ENCODE data around the gene CACTIN. TPM values are rescaled to one million over a fixed set of nuclear protein-coding genes. Genes with fewer than 3 reads are reported as not detected.
A peak's percentile ranks its signal among the peaks of the same experiment; 100 is the strongest.

Gene CACTIN
- polyA plus RNA-seq, 1 experiment = 13.8 TPM

- POLR2A ChIA-PET = no interaction called here
- no peak for DNase-seq (ENCODE audit: low read depth)
- TF ChIP-seq CTCF (IDR thresholded peaks at IDR 0.05; ENCODE audit: insufficient read depth, low read depth, low read length) = peak; percentile 97
- no peak overlapping the region for H3K4me3 ChIP-seq (ENCODE audit: low read depth, low read length)
- peaks cover 17% of the 10 kb centered on the region for H3K36me3 ChIP-seq (ENCODE audit: control insufficient read depth, insufficient read depth, low read length)
- H3K27me3 ChIP-seq (ENCODE audit: control insufficient read depth, insufficient read depth, low read length) = no peaks in the 10 kb centered on the region
- CTCF ChIA-PET = interaction anchor here (0.7 to 3.5 kb wide), 7 partner anchors 9 to 313 kb away, joined by 3 to 24 read pairs (median 4); no protein-coding TSS in a partner anchor
These were observed 8.3 kb downstream of the CACTIN start for GRCh38 chr19:3618144-3618810.

GRCh38 chr19:3617463-3617862, 9.1 kb downstream of the CACTIN start:
- no peak for TF ChIP-seq CTCF (IDR thresholded peaks at IDR 0.05; ENCODE audit: insufficient read depth, low read depth, low read length)
- ChIA-PET POLR2A (no interaction called here), CTCF (interaction anchor here (1.9 to 3.5 kb wide), 3 partner anchors 8 to 73 kb away, joined by 7 to 24 read pairs (median 9); no protein-coding TSS in a partner anchor)
- Histone ChIP-seq H3K36me3 (ENCODE audit: control insufficient read depth, insufficient read depth, low read length) (peaks cover 20% of the 10 kb centered on the region), H3K4me3 (ENCODE audit: low read depth, low read length) (no peak overlapping the region), H3K27me3 (ENCODE audit: control insufficient read depth, insufficient read depth, low read length) (no peaks in the 10 kb centered on the region)
- DNase-seq (ENCODE audit: low read depth) = no peak

GRCh38 chr19:3615524-3616135, 11.0 kb downstream of the CACTIN start:
- POLR2A ChIA-PET = no interaction called here
- no peak for DNase-seq (ENCODE audit: low read depth)
- Histone ChIP-seq H3K36me3 (ENCODE audit: control insufficient read depth, insufficient read depth, low read length) (peaks cover 24% of the 10 kb centered on the region), H3K4me3 (ENCODE audit: low read depth, low read length) (no peak overlapping the region), H3K27me3 (ENCODE audit: control insufficient read depth, insufficient read depth, low read length) (no peaks in the 10 kb centered on the region)
- no peak for TF ChIP-seq CTCF (IDR thresholded peaks at IDR 0.05; ENCODE audit: insufficient read depth, low read depth, low read length)
- CTCF ChIA-PET = interaction anchor here (2.5 kb wide), 1 partner anchor 71 kb away, joined by 7 read pairs; no protein-coding TSS in a partner anchor

- no peak overlapping the region for H3K4me3 ChIP-seq (ENCODE audit: low read depth, low read length)
- H3K27me3 ChIP-seq (ENCODE audit: control insufficient read depth, insufficient read depth, low read length) = no peaks in the 10 kb centered on the region
- peaks cover 24% of the 10 kb centered on the region for H3K36me3 ChIP-seq (ENCODE audit: control insufficient read depth, insufficient read depth, low read length)
- no peak for TF ChIP-seq CTCF (IDR thresholded peaks at IDR 0.05; ENCODE audit: insufficient read depth, low read depth, low read length)
- ChIA-PET CTCF (interaction anchor here (2.5 kb wide), 1 partner anchor 70 kb away, joined by 7 read pairs; no protein-coding TSS in a partner anchor), POLR2A (no interaction called here)
- no peak for DNase-seq (ENCODE audit: low read depth)
These were observed 11.6 kb downstream of the CACTIN start for GRCh38 chr19:3614858-3615505.
